B cell (primary cell): ENCODE measurements around the gene CCDC93. TPM values are rescaled to one million over a fixed set of nuclear protein-coding genes. Genes with fewer than 3 reads are reported as not detected.

Source experiments
- ATAC-seq: fragments of 200-7000 bp; cut with Tn5 transposase; one replicate; pipeline ENCODE4 v1.10.0; 2021; ENCODE audit warnings: low read depth, mild to moderate bottlenecking, moderate number of reproducible peaks, moderate library complexity
- CTCF ChIA-PET: fragments of 350-600 bp; sonication (Branson Sonifier 250); formaldehyde crosslinking; loops from one replicate; lab custom pipeline; 2021; ENCODE audit warnings: antibody characterized with exemption, inconsistent platforms; lab: Charles Lee
- POLR2A ChIA-PET: fragments of 350-600 bp; sonication (Branson Sonifier 250); formaldehyde crosslinking; loops from one replicate; lab custom pipeline; 2021; ENCODE audit warnings: antibody characterized with exemption; lab: Charles Lee
- DNase-seq: peaks from one replicate; pipeline ENCODE4 v3.0.0; 2013
- H2AFZ ChIP-seq: 2 replicates; pipeline ENCODE4 v1.6.1; 2012; ENCODE audit warnings: mild to moderate bottlenecking, low read depth, low read length; ENCODE audit not compliant: insufficient read depth, poor library complexity, severe bottlenecking
- H3K27ac ChIP-seq, 2 donors: 1 replicate in 1 of 2; 2 replicates in 1 of 2; pipeline ENCODE4 v1.5.1; 2012 to 2013; ENCODE audit warnings: low read length in 2 of 2, mild to moderate bottlenecking in 2 of 2, moderate library complexity in 1 of 2
- H3K27me3 ChIP-seq, 4 experiments: fragments of 200-600 bp in 1 of 4; sonication (generic) in 1 of 4; replicated peaks in 1 of 4; 1 replicate in 2 of 4; 2 replicates in 2 of 4; pipeline versions ENCODE4 v1.6.1 to v1.7.0; 2013 to 2016; ENCODE audit warnings: low read length in 3 of 4, mild to moderate bottlenecking in 2 of 4, mixed read lengths in 1 of 4, moderate library complexity in 1 of 4; ENCODE audit not compliant: insufficient read depth in 4 of 4, control insufficient read depth in 3 of 4; ENCODE audit errors: control extremely low read depth in 1 of 4
- H3K36me3 ChIP-seq, 2 experiments: replicated peaks in 1 of 2; 1 replicate in 1 of 2; 2 replicates in 1 of 2; pipeline versions ENCODE4 v1.6.1 to v1.7.1; 2013; ENCODE audit warnings: low read length in 1 of 2; ENCODE audit not compliant: insufficient read depth in 2 of 2, control insufficient read depth in 1 of 2; ENCODE audit errors: control extremely low read depth in 1 of 2, extremely low read depth in 1 of 2
- H3K4me1 ChIP-seq, 2 donors: fragments of 200-600 bp in 1 of 2; sonication (generic) in 1 of 2; 1 replicate in 1 of 2; 2 replicates in 1 of 2; pipeline versions ENCODE4 v1.5.1 to v1.6.1; 2013 to 2017; ENCODE audit warnings: low read length in 2 of 2; ENCODE audit not compliant: control insufficient read depth in 2 of 2, insufficient read depth in 2 of 2
- H3K4me2 ChIP-seq: replicated peaks from 2 replicates; pipeline ENCODE3; 2012; ENCODE audit warnings: mild to moderate bottlenecking, low read depth, low read length; ENCODE audit not compliant: poor library complexity, severe bottlenecking
- H3K4me3 ChIP-seq, 5 experiments: fragments of 200-600 bp in 1 of 5; sonication (generic) in 1 of 5; 1 replicate in 3 of 5; 2 replicates in 2 of 5; pipeline versions ENCODE4 v1.5.1 to v1.7.0; 2011 to 2016; ENCODE audit warnings: low read length in 4 of 5, mild to moderate bottlenecking in 4 of 5, low read depth in 2 of 5, control low read depth in 1 of 5, moderate library complexity in 1 of 5; ENCODE audit not compliant: insufficient read depth in 1 of 5; ENCODE audit errors: control extremely low read depth in 1 of 5, extremely low read depth in 1 of 5
- H3K79me2 ChIP-seq: fragments of 200-600 bp; sonication (generic); one replicate; pipeline ENCODE4 v1.6.0; 2016; ENCODE audit warnings: low read length; ENCODE audit not compliant: control insufficient read depth, insufficient read depth
- H3K9ac ChIP-seq: fragments of 200-600 bp; sonication (generic); 2 replicates; pipeline ENCODE4 v1.6.1; 2017; ENCODE audit warnings: mild to moderate bottlenecking, low read length, moderate library complexity
- H3K9me3 ChIP-seq, 3 donors: one replicate each; pipeline versions ENCODE4 v1.6.1 to v1.7.1; 2013; ENCODE audit warnings: low read length in 2 of 3; ENCODE audit not compliant: control insufficient read depth in 2 of 3, insufficient read depth in 1 of 3; ENCODE audit errors: control extremely low read depth in 1 of 3
- H4K20me1 ChIP-seq: 2 replicates; pipeline ENCODE4 v1.6.0; 2012; ENCODE audit warnings: mild to moderate bottlenecking, low read length; ENCODE audit not compliant: insufficient read depth, control insufficient read depth, poor library complexity, severe bottlenecking
- H3K27ac Mint-ChIP-seq: one replicate; pipeline ENCODE4 v1.8.0; 2021; ENCODE audit warnings: mixed read lengths
- H3K27me3 Mint-ChIP-seq: one replicate; pipeline ENCODE4 v1.8.0; 2021; ENCODE audit warnings: mixed read lengths
- H3K4me1 Mint-ChIP-seq: one replicate; pipeline ENCODE4 v1.8.0; 2021; ENCODE audit warnings: mixed read lengths
- H3K4me3 Mint-ChIP-seq: one replicate; pipeline ENCODE4 v1.8.0; 2021; ENCODE audit warnings: mixed read lengths
- H3K9me3 Mint-ChIP-seq: one replicate; pipeline ENCODE4 v1.8.0; 2022; ENCODE audit warnings: mixed read lengths; ENCODE audit not compliant: insufficient read depth
- CTCF ChIP-seq: fragments of 200-600 bp; IDR thresholded peaks from one replicate; pipeline ENCODE4 v1.8.0; 2022; ENCODE audit warnings: antibody characterized with exemption, mild to moderate bottlenecking
- EZH2 ChIP-seq: IDR thresholded peaks from 2 replicates; pipeline ENCODE4 v1.6.1; 2012; ENCODE audit warnings: borderline replicate concordance, low read depth, mild to moderate bottlenecking, moderate library complexity, low read length; ENCODE audit not compliant: insufficient read depth, poor library complexity, severe bottlenecking
- WGBS: methylation state at CpG from one replicate; pipeline ENCODE4 v1.1.5; 2013; ENCODE audit warnings: missing lambda C conversion rate; ENCODE audit not compliant: insufficient coverage; 5-methylcytosine and 5-hydroxymethylcytosine counted together
- intact Hi-C: fragments of 100-400 bp; cut with micrococcal nuclease; formaldehyde crosslinking; loops from one replicate; pipeline ENCODE4 v1.10.0; 2022
- polyA plus RNA-seq: library from polyadenylated mRNA; depleted of rRNA; stranded (reverse); fragments of >200 nt; gene quantifications from 2 replicates; pipeline ENCODE4 v1.2.3, GENCODE V29; 2012
- total RNA-seq, 2 donors: library from RNA; stranded (reverse); fragments of 120-200 nt in 1 of 2; gene quantifications; 1 replicate in 1 of 2; 2 replicates in 1 of 2; pipeline versions ENCODE4 v1.2.3 to v1.2.4, GENCODE V29; 2013 to 2022

The CCDC93 gene
- total and polyA plus RNA-seq, 2 donors (not counting 1 experiment from before 2014, with no cell fraction given) = 17.5 to 79.6 TPM

DNA sequence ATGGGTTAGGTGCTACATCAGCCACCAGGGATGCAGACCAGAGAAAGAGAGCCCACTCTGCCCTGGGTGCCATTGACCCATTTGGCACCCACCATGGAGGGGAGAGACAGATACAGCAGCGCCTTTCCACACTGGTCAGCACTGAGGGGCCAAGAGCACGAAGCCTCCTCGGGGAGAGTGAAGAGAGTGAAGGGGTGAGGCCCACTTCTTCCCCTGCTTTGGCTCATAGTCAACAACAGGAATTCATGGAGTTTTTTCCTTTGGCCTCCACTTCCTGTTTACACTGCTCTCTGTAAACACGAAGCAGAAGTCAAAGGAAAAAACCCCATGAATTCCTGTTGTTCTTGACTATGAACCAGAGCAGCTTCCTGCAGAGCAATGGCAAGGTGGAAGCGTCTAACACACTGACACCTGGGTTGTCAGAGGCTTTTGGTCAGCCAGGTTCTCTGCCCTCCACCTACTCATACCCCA, 80.0 kb downstream of the CCDC93 start:
- WGBS = 95% methylated on average over 2 of the region's 5 CpGs
- H3K4me2 ChIP-seq = no peak overlapping the region
- H3K27me3 Mint-ChIP-seq = no peaks in the 10 kb centered on the region
- H4K20me1 ChIP-seq = no peaks in the 10 kb centered on the region
- no peak overlapping the region for H3K4me3 Mint-ChIP-seq
- no peak overlapping the region for H3K4me3 ChIP-seq
- no peak overlapping the region for H3K9ac ChIP-seq
- no peak for ATAC-seq
- peaks cover 10 to 91% of the 10 kb centered on the region in 2 experiments for H3K36me3 ChIP-seq
- no peaks in the 10 kb centered on the region for H3K27me3 ChIP-seq
- peaks cover 0 to 11% (median 0%) of the 10 kb centered on the region in 3 donors for H3K9me3 ChIP-seq
- TF ChIP-seq EZH2 = no peak
- no peak for TF ChIP-seq CTCF
- ChIA-PET CTCF (no interaction called here), POLR2A (no interaction called here)
- no peak for DNase-seq
- no peak overlapping the region for H3K27ac Mint-ChIP-seq
- H3K27ac ChIP-seq = no peak overlapping the region
- H3K9me3 Mint-ChIP-seq = peaks cover 3% of the 10 kb centered on the region
- H2AFZ ChIP-seq = no peak overlapping the region
- intact Hi-C loops = loop anchor here (10.0 kb wide), 1 partner anchor 119 kb away; the partner anchor contains the start of gene DDX18
- no peaks in the 10 kb centered on the region for H3K4me1 Mint-ChIP-seq
- H3K79me2 ChIP-seq = no peaks in the 10 kb centered on the region
- H3K4me1 ChIP-seq = no peaks in the 10 kb centered on the region

DNA sequence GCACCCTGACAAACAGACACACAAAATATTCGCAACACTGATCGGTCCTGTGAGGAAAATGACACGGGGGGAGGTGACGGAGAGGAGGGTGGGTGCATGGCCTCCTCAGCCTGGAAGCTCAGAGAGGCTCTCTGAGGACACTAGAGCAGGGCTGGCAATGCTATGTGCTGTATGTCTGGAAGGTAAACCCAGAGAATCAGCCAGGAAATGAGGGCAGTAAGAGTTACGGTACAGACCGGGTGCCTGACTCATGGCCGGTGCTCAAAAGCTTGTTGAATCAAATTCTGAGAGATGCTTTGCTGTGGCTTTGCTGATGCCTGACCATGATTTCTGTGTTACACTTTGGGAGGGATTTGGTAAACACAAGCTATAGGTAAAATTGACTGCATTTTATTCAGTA, 81.9 kb downstream of the CCDC93 start:
- no peaks in the 10 kb centered on the region for H3K4me1 Mint-ChIP-seq
- peaks cover 3% of the 10 kb centered on the region for H3K9me3 Mint-ChIP-seq
- peaks cover 10 to 76% of the 10 kb centered on the region in 2 experiments for H3K36me3 ChIP-seq
- POLR2A ChIA-PET = no interaction called here
- peaks cover 0 to 11% (median 0%) of the 10 kb centered on the region in 3 donors for H3K9me3 ChIP-seq
- no peak for DNase-seq
- H3K9ac ChIP-seq = no peak overlapping the region
- H2AFZ ChIP-seq = no peak overlapping the region
- H3K27ac Mint-ChIP-seq = no peak overlapping the region
- H4K20me1 ChIP-seq = no peaks in the 10 kb centered on the region
- no peaks in the 10 kb centered on the region for H3K79me2 ChIP-seq
- no peaks in the 10 kb centered on the region for H3K27me3 Mint-ChIP-seq
- no peak for ATAC-seq
- H3K4me3 ChIP-seq = no peak overlapping the region
- TF ChIP-seq CTCF (no peak), EZH2 (no peak)
- 99% methylated on average over 7 of the region's 7 CpGs for WGBS
- H3K4me2 ChIP-seq = no peak overlapping the region
- H3K4me3 Mint-ChIP-seq = no peak overlapping the region
- intact Hi-C loops = loop anchor here (10.0 kb wide), 1 partner anchor 117 kb away; the partner anchor contains the start of gene DDX18
- H3K27ac ChIP-seq = no peak overlapping the region
- no peaks in the 10 kb centered on the region for H3K4me1 ChIP-seq
- CTCF ChIA-PET = no interaction called here
- no peaks in the 10 kb centered on the region for H3K27me3 ChIP-seq
